Neural cell (in vitro differentiated cells): ENCODE data around the gene AMDHD2. TPM values are rescaled to one million over a fixed set of nuclear protein-coding genes. Genes with fewer than 3 reads are reported as not detected.

Experiments
- H2AFZ ChIP-seq: fragments of 200-600, 300-800 bp; sonication (generic), shearing (Covaris generic); 2 replicates; pipeline ENCODE4 v1.6.0; 2014; ENCODE audit warnings: low read depth, mild to moderate bottlenecking, antibody characterized with exemption, low read length, moderate library complexity
- H3F3A ChIP-seq: fragments of 200-600 bp; shearing (Covaris generic); 2 replicates; pipeline ENCODE4 v1.6.1; 2016; ENCODE audit warnings: mild to moderate bottlenecking, moderate library complexity, mixed read lengths, antibody characterized with exemption, low read length; ENCODE audit not compliant: insufficient read depth, poor library complexity, severe bottlenecking
- H3K27ac ChIP-seq: fragments of 200-600, 300-800 bp; sonication (generic), shearing (Covaris generic); 2 replicates; pipeline ENCODE4 v1.5.1; 2014; ENCODE audit warnings: mild to moderate bottlenecking, low read length, moderate library complexity
- H3K27me3 ChIP-seq: fragments of 300-800, 200-600 bp; sonication (generic), shearing (Covaris generic); 2 replicates; pipeline ENCODE4 v1.6.0; 2014; ENCODE audit warnings: mild to moderate bottlenecking, low read depth, low read length, moderate library complexity; ENCODE audit not compliant: insufficient read depth
- H3K36me3 ChIP-seq: fragments of 300-800, 200-600 bp; sonication (generic), shearing (Covaris generic); 2 replicates; pipeline ENCODE4 v1.5.1; 2014; ENCODE audit warnings: mild to moderate bottlenecking, antibody characterized with exemption, low read length, moderate library complexity; ENCODE audit not compliant: insufficient read depth
- H3K4me2 ChIP-seq: fragments of 300-800, 200-600 bp; sonication (generic), shearing (Covaris generic); 2 replicates; pipeline ENCODE4 v1.6.0; 2014; ENCODE audit warnings: mild to moderate bottlenecking, low read length
- H3K4me3 ChIP-seq: fragments of 300-800, 200-600 bp; sonication (generic), shearing (Covaris generic); 2 replicates; pipeline ENCODE4 v1.5.1; 2014; ENCODE audit warnings: mild to moderate bottlenecking, low read length, moderate library complexity
- H3K79me2 ChIP-seq: fragments of 200-600 bp; shearing (Covaris generic); replicated peaks from 2 replicates; pipeline ENCODE4 v1.6.0; 2014; ENCODE audit warnings: mild to moderate bottlenecking, low read length, moderate library complexity; ENCODE audit not compliant: insufficient read depth
- H3K9ac ChIP-seq: fragments of 300-800, 200-600 bp; sonication (generic), shearing (Covaris generic); 2 replicates; pipeline ENCODE4 v1.6.1; 2016; ENCODE audit warnings: mild to moderate bottlenecking, low read length, mixed read lengths
- H3K9me2 ChIP-seq: fragments of 200-600 bp; shearing (Covaris generic); 2 replicates; pipeline ENCODE4 v1.6.1; 2016; ENCODE audit warnings: mild to moderate bottlenecking, low read length, mixed read lengths; ENCODE audit not compliant: insufficient read depth
- H3K9me3 ChIP-seq: fragments of 200-600, 300-800 bp; sonication (generic), shearing (Covaris generic); 2 replicates; pipeline ENCODE4 v1.6.1; 2016; ENCODE audit warnings: mild to moderate bottlenecking, mixed run types, low read length, moderate library complexity, mixed read lengths
- H4K20me1 ChIP-seq: fragments of 200-600 bp; shearing (Covaris generic); 2 replicates; pipeline ENCODE4 v1.6.1; 2016; ENCODE audit warnings: mild to moderate bottlenecking, mixed run types; ENCODE audit not compliant: insufficient read depth
- CTCF ChIP-seq: fragments of 450-650 bp; IDR thresholded peaks from 2 replicates; pipeline ENCODE4 v1.5.1; 2014; ENCODE audit warnings: antibody characterized with exemption, mild to moderate bottlenecking, moderate library complexity; ENCODE audit not compliant: poor library complexity, severe bottlenecking
- EP300 ChIP-seq: fragments of 450-650 bp; conservative IDR thresholded peaks from 2 replicates; pipeline ENCODE4 v1.6.1; 2014; ENCODE audit warnings: antibody characterized with exemption, mild to moderate bottlenecking, moderate library complexity; ENCODE audit not compliant: poor library complexity, severe bottlenecking
- EZH2 ChIP-seq: fragments of 200-600, 300-800 bp; shearing (Covaris generic), sonication (generic); IDR thresholded peaks from 2 replicates; pipeline ENCODE4 v1.6.1; 2014; ENCODE audit warnings: antibody characterized with exemption, low read length, borderline replicate concordance, mild to moderate bottlenecking; ENCODE audit not compliant: insufficient read depth, poor library complexity, severe bottlenecking
- MXI1 ChIP-seq: fragments of 450-650 bp; conservative IDR thresholded peaks from 2 replicates; pipeline ENCODE4 v1.6.1; 2014; ENCODE audit warnings: antibody characterized with exemption, mild to moderate bottlenecking; ENCODE audit not compliant: poor library complexity, severe bottlenecking
- POLR2AphosphoS5 ChIP-seq: IDR thresholded peaks from 2 replicates; pipeline ENCODE4 v1.6.1; 2012
- RAD21 ChIP-seq: fragments of 450-650 bp; conservative IDR thresholded peaks from 2 replicates; pipeline ENCODE4 v1.6.1; 2014; ENCODE audit warnings: antibody characterized with exemption, mild to moderate bottlenecking, moderate library complexity
- REST ChIP-seq: IDR thresholded peaks from 2 replicates; pipeline ENCODE4 v1.6.1; 2012; ENCODE audit warnings: borderline replicate concordance
- SMC3 ChIP-seq: fragments of 450-650 bp; conservative IDR thresholded peaks from 2 replicates; pipeline ENCODE4 v1.6.1; 2014; ENCODE audit warnings: antibody characterized with exemption, mild to moderate bottlenecking, moderate library complexity; ENCODE audit not compliant: poor library complexity
- TAF1 ChIP-seq: IDR thresholded peaks from 2 replicates; pipeline ENCODE4 v1.6.1; 2012; ENCODE audit warnings: low read depth
- polyA plus RNA-seq: library from polyadenylated mRNA; depleted of rRNA; stranded (reverse); fragments of >200 nt; gene quantifications from 2 replicates; pipeline ENCODE4 v1.2.3, GENCODE V29; 2014

Gene AMDHD2
- polyA plus RNA-seq, 1 donor from 2014 or later, result 50.0 TPM

GRCh38 chr16:2485811-2486507, 34.2 kb upstream of the AMDHD2 start:
- Histone ChIP-seq H3K27me3 (no peaks in the 10 kb centered on the region), H3K36me3 (no peaks in the 10 kb centered on the region), H3F3A (no peaks in the 10 kb centered on the region), H3K27ac (no peak overlapping the region), H3K9me2 (no peaks in the 10 kb centered on the region), H3K79me2 (no peaks in the 10 kb centered on the region), H4K20me1 (no peaks in the 10 kb centered on the region), H3K9ac (no peak overlapping the region), H2AFZ (no peak overlapping the region), H3K9me3 (no peaks in the 10 kb centered on the region), H3K4me3 (no peak overlapping the region), H3K4me2 (no peak overlapping the region)
- TF ChIP-seq RAD21 (no peak), MXI1 (no peak), CTCF (no peak), EZH2 (no peak), REST (no peak), TAF1 (no peak), POLR2AphosphoS5 (no peak), EP300 (no peak), SMC3 (no peak)

- no peaks in the 10 kb centered on the region for H3K36me3 ChIP-seq
- no peaks in the 10 kb centered on the region for H3K79me2 ChIP-seq
- no peak overlapping the region for H3K9ac ChIP-seq
- H3K4me2 ChIP-seq, result no peak overlapping the region
- no peak overlapping the region for H3K4me3 ChIP-seq
- no peaks in the 10 kb centered on the region for H4K20me1 ChIP-seq
- no peaks in the 10 kb centered on the region for H3K27me3 ChIP-seq
- TF ChIP-seq MXI1 (no peak), REST (no peak), TAF1 (no peak), EP300 (no peak), SMC3 (no peak), POLR2AphosphoS5 (no peak), CTCF (no peak), EZH2 (no peak), RAD21 (no peak)
- H3F3A ChIP-seq, result no peaks in the 10 kb centered on the region
- H3K9me2 ChIP-seq, result no peaks in the 10 kb centered on the region
- H3K9me3 ChIP-seq, result no peaks in the 10 kb centered on the region
- no peak overlapping the region for H3K27ac ChIP-seq
- no peak overlapping the region for H2AFZ ChIP-seq
Observed at GRCh38 chr16:2486645-2487516, 33.3 kb upstream of the AMDHD2 start.
